GM23338 (cell line): ENCODE data around the gene DMD.

Experiments
- CTCF ChIP-seq, 2 experiments: fragments of 200-600 bp in 1 of 2; sonication (generic) in 1 of 2; conservative IDR thresholded peaks; 2 replicates each; pipeline versions ENCODE4 v1.5.1 to v1.6.1; 2016 to 2017; ENCODE audit warnings: antibody characterized with exemption in 2 of 2, low read depth in 2 of 2, mild to moderate bottlenecking in 2 of 2, moderate library complexity in 1 of 2
- ETS1 ChIP-seq: IDR thresholded peaks from 2 replicates; pipeline ENCODE4 v1.6.1; 2016; ENCODE audit warnings: antibody characterized with exemption
- EZH2 ChIP-seq: fragments of 200-600 bp; sonication (generic); IDR thresholded peaks from one replicate; pipeline ENCODE4 v1.8.0; 2017; ENCODE audit warnings: antibody characterized with exemption, mild to moderate bottlenecking, low read depth; ENCODE audit not compliant: unreplicated experiment
- EZH2phosphoT487 ChIP-seq: fragments of 200-600 bp; sonication (generic); IDR thresholded peaks from one replicate; pipeline ENCODE4 v1.8.1; 2018; ENCODE audit warnings: antibody characterized with exemption; ENCODE audit not compliant: unreplicated experiment
- JUNB ChIP-seq: IDR thresholded peaks from one replicate; pipeline ENCODE4 v1.6.1; 2016; ENCODE audit warnings: antibody characterized with exemption; ENCODE audit not compliant: unreplicated experiment
- POLR2AphosphoS5 ChIP-seq: IDR thresholded peaks from 2 replicates; pipeline ENCODE4 v1.6.1; 2016; ENCODE audit warnings: antibody characterized with exemption, low read depth
- REST ChIP-seq: IDR thresholded peaks from one replicate; pipeline ENCODE4 v1.6.1; 2018; ENCODE audit warnings: antibody characterized with exemption; ENCODE audit not compliant: unreplicated experiment
- ZNF114 ChIP-seq: fragments of 250-450 bp; sonication (Bioruptor Pico); IDR thresholded peaks from 2 replicates; pipeline ENCODE4 v1.5.0; 2020; ENCODE audit warnings: mild to moderate bottlenecking, moderate library complexity

- TF ChIP-seq REST: no peak
- no peak for TF ChIP-seq CTCF (conservative IDR thresholded peaks at IDR 0.05; ENCODE audit: low read depth in 2 of 2)
- TF ChIP-seq EZH2phosphoT487: no peak
- no peak for TF ChIP-seq EZH2
- TF ChIP-seq JUNB: no peak
- no peak for TF ChIP-seq POLR2AphosphoS5
- no peak for TF ChIP-seq ZNF114
- no peak for TF ChIP-seq ETS1
Measured at GRCh38 chrX:31243804-31244203, 1967.5 kb downstream of the DMD start.
